ENCODE measurements around the gene ZBTB39. TPM values are rescaled to one million over a fixed set of nuclear protein-coding genes. Genes with fewer than 3 reads are reported as not detected.
"Not testable (repeated sequence)": the region's sequence is repeated elsewhere in the genome, so short reads cannot be mapped to it uniquely, and the experiment has no call there.

ZBTB39 gene
- total RNA-seq, 1 donor from 2014 or later: 5.7 TPM

- no peak for DNase-seq (ENCODE audit: low spot score)
Measured at GRCh38 chr12:57031789-57032188, 25.4 kb upstream of the ZBTB39 start.

GRCh38 chr12:57031138-57031725 is 24.9 kb upstream of the ZBTB39 start:
- no peak for DNase-seq (ENCODE audit: low spot score)

- no peak for DNase-seq (ENCODE audit: low spot score)
Measured at GRCh38 chr12:57029457-57029856, 23.1 kb upstream of the ZBTB39 start.

- no peak for DNase-seq (ENCODE audit: low spot score)
Measured at GRCh38 chr12:57027805-57028153, 21.4 kb upstream of the ZBTB39 start.

- DNase-seq (ENCODE audit: low spot score): no peak
Measured at GRCh38 chr12:57027011-57027804, 20.9 kb upstream of the ZBTB39 start.

GRCh38 chr12:57025196-57025595 is 18.9 kb upstream of the ZBTB39 start:
- DNase-seq (ENCODE audit: low spot score): no peak

- DNase-seq (ENCODE audit: low spot score): not testable (repeated sequence)
Measured at GRCh38 chr12:57022324-57022723, 16.0 kb upstream of the ZBTB39 start.

- no peak for DNase-seq (ENCODE audit: low spot score)
Measured at GRCh38 chr12:57019983-57020719, 13.8 kb upstream of the ZBTB39 start.

- no peak for DNase-seq (ENCODE audit: low spot score)
Measured at GRCh38 chr12:57018906-57019305, 12.6 kb upstream of the ZBTB39 start.

- not testable (repeated sequence) for DNase-seq (ENCODE audit: low spot score)
Measured at GRCh38 chr12:57018353-57018752, 12.0 kb upstream of the ZBTB39 start.

- no peak for DNase-seq (ENCODE audit: low spot score)
Measured at GRCh38 chr12:57016348-57016747, 10.0 kb upstream of the ZBTB39 start, which contains the start of gene TAC3. TAC3 (minus strand) TSS chr12:57016529; CDS start chr12:57015797, 732 bp downstream.

- DNase-seq (ENCODE audit: low spot score): no peak
Measured at GRCh38 chr12:57012600-57013465, 6.5 kb upstream of the ZBTB39 start.

GRCh38 chr12:57011438-57012424 is 5.4 kb upstream of the ZBTB39 start:
- no peak for DNase-seq (ENCODE audit: low spot score)

GRCh38 chr12:57010627-57011247 is 4.4 kb upstream of the ZBTB39 start:
- DNase-seq (ENCODE audit: low spot score): no peak

- DNase-seq (ENCODE audit: low spot score): no peak
Measured at GRCh38 chr12:57009949-57010626, 3.7 kb upstream of the ZBTB39 start.

- DNase-seq (ENCODE audit: low spot score): no peak
Measured at GRCh38 chr12:57008178-57008577, 1.8 kb upstream of the ZBTB39 start.

GRCh38 chr12:57006809-57007475 is 596 bp upstream of the ZBTB39 start:
- no peak for DNase-seq (ENCODE audit: low spot score)

- DNase-seq (ENCODE audit: low spot score): no peak
Measured at GRCh38 chr12:57004651-57005050, 1.7 kb downstream of the ZBTB39 start.

- no peak for DNase-seq (ENCODE audit: low spot score)
Measured at GRCh38 chr12:57003395-57003794, 3.0 kb downstream of the ZBTB39 start.
